ENCODE measurements around the gene BCORL1. TPM values are rescaled to one million over a fixed set of nuclear protein-coding genes. Genes with fewer than 3 reads are reported as not detected.

BCORL1 gene
- total RNA-seq, 2 donors from 2014 or later = 3.0 to 4.4 TPM

DNA sequence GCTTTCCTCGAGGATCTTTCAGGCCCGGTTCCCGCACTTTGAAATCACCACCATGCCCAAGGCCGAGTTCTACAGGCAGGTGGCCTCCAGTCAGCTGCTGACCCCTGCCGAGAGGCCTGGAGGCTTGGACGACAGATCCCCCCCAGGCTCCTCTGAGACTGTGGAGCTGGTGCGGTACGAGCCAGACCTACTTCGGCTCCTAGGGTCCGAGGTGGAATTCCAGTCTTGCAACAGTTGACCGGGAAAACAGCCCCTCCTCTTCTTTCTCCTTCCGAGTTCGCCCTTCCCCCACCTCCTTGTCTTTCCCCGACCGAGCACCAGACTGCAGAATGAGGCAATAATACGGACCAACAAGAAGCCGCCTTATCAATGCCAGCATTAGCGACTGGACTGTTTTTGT is 73.5 kb downstream of the BCORL1 start:
- WGBS, 2 donors = 91% methylated on average over 4 of the region's 18 CpGs; no CpG with 5 or more reads in 1 of the 2 donors
- Histone ChIP-seq H3K4me3 (no peak overlapping the region), H3K9me3 (no peaks in the 10 kb centered on the region), H3K27ac (no peak overlapping the region), H3K4me1 (peaks cover 3% of the 10 kb centered on the region), H3K27me3 (no peaks in the 10 kb centered on the region), H3K36me3 (replicated peaks in 1 of 2; ENCODE audit: insufficient read depth in 1 of 2, low read depth in 2 of 2) (no peaks in the 10 kb centered on the region)
- intact Hi-C loops (cut with DNase I) = no loop called here
- TF ChIP-seq, protein P1, sequence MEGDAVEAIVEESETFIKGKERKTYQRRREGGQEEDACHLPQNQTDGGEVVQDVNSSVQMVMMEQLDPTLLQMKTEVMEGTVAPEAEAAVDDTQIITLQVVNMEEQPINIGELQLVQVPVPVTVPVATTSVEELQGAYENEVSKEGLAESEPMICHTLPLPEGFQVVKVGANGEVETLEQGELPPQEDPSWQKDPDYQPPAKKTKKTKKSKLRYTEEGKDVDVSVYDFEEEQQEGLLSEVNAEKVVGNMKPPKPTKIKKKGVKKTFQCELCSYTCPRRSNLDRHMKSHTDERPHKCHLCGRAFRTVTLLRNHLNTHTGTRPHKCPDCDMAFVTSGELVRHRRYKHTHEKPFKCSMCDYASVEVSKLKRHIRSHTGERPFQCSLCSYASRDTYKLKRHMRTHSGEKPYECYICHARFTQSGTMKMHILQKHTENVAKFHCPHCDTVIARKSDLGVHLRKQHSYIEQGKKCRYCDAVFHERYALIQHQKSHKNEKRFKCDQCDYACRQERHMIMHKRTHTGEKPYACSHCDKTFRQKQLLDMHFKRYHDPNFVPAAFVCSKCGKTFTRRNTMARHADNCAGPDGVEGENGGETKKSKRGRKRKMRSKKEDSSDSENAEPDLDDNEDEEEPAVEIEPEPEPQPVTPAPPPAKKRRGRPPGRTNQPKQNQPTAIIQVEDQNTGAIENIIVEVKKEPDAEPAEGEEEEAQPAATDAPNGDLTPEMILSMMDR (IDR thresholded peaks at IDR 0.05) = no peak
- TF ChIP-seq POLR2A (IDR thresholded peaks at IDR 0.05) = no peak
- DNase-seq (no peak), ATAC-seq (no peak)

DNA sequence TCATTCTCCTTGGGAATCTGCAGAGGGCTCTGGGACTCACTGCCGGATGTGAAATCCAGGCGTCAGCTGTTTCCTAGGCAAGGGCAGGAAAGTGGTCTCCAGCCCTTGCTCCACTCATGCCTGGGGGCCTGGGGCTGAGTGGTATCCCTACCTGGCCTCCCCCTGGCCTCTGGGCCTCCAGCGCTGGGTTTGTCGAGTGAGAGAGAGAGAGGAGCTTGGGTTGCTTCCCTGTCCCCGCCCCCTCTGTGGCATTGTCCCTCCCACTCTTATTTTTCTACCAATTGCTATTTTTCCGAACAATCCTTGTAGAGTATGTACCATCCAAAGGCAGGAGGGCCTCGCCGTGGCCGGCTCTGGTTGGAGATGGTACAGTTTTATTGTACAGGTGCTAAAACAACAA is 74.8 kb downstream of the BCORL1 start:
- 81 to 95% methylated on average over 5 to 7 of the region's 9 CpGs for WGBS, 2 donors
- intact Hi-C loops (cut with DNase I) = no loop called here
- Histone ChIP-seq H3K4me3 (no peak overlapping the region), H3K4me1 (peaks cover 4% of the 10 kb centered on the region), H3K36me3 (replicated peaks in 1 of 2; ENCODE audit: insufficient read depth in 1 of 2, low read depth in 2 of 2) (no peaks in the 10 kb centered on the region), H3K9me3 (no peaks in the 10 kb centered on the region), H3K27me3 (no peaks in the 10 kb centered on the region), H3K27ac (no peak overlapping the region)
- no peak for ATAC-seq
- no peak for DNase-seq
- no peak for TF ChIP-seq POLR2A (IDR thresholded peaks at IDR 0.05)

DNA sequence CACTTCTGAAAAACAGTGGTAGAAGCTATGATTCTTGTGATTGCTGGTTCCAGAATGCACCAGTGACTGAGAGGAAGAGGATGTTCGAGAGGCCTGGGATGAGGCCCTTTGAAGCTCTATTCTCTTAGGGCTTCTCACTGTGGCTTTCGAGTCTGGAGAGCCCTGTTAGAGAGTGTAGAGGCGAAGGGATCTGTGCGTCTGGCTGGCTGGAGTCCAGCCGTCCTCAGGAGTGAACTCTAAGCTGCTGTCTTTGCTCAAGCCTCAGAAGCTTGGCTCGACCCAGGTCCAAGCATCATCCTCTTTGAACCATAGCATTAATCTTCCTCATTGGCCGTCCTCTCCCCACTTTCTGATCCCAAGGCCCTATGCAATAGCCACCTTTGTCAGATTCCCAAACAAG is 76.2 kb downstream of the BCORL1 start:
- intact Hi-C loops (cut with DNase I) = no loop called here
- H3K36me3 ChIP-seq (replicated peaks in 1 of 2; ENCODE audit: insufficient read depth in 1 of 2, low read depth in 2 of 2) = no peaks in the 10 kb centered on the region

DNA sequence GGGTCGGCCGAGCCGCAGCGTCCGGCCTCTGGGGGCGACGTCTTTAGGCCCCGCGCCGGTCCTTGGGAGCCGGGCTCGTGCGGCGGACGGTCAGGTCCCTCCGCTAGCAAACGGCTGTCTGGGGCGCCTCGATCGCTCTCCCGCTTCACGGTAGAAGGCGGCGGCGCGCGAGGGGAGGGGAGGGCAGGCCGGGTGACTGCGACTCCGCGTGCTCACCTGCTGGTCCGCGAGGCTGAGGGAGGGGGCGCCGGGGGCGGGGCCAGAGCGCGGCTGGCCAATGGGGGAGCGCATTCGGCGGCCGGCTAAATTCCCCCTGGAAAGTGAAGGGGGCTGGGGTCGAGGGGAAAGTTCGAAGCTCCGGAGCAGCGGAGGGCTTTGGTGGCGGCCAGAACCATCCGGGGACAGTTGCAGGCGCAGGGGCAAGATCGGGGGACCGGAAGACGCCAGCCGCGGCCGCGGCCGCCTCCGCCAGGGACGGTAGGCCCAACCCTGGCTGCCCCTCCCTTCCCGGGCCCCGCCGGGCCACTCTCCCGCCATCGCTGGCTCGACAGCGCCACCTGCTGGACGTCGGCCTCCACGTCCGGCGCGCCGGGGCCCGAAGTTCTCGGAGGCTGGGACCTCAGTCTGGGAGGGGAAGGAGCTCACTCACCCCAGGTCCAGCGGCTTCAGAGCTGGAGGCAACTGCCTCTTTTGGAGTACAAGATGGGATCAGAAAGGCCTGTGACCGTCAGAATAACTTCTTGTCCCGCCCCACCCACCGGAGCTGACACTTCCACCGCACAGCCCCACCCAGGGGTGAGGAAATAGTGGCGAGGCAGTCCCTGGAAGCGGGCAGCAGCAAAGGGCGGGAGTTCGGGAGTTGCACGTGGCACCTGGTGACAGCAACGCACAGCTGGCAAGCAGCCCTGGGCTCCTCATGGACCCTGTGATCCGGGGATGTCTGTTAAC is 78.0 kb downstream of the BCORL1 start:
- Histone ChIP-seq H3K9me3 (no peaks in the 10 kb centered on the region), H3K27ac (peak overlapping the region in 3 of 4 donors; percentile 37 to 60 (median 50)), H3K27me3 (no peaks in the 10 kb centered on the region), H3K4me3 (no peak overlapping the region), H3K36me3 (replicated peaks in 1 of 2; ENCODE audit: insufficient read depth in 1 of 2, low read depth in 2 of 2) (no peaks in the 10 kb centered on the region), H3K4me1 (peaks cover 4% of the 10 kb centered on the region)
- peak in 1 of 3 donors; percentile 28 for TF ChIP-seq POLR2A (IDR thresholded peaks at IDR 0.05)
- TF ChIP-seq, protein P1 (IDR thresholded peaks at IDR 0.05) = peak; percentile 68 to 90 (median 81)
- 1% methylated on average over 30 of the region's 87 CpGs; no CpG with 5 or more reads in 1 of the 2 donors for WGBS, 2 donors
- DNase-seq (peak; percentile 75 to 83 (median 78)), ATAC-seq (peak; percentile 95)
- intact Hi-C loops (cut with DNase I) = no loop called here

More for the DNA sequence above, 76.2 kb downstream of the BCORL1 start:
- H3K4me1 ChIP-seq = peaks cover 4% of the 10 kb centered on the region
- H3K4me3 ChIP-seq = no peak overlapping the region
- TF ChIP-seq, protein P1 (IDR thresholded peaks at IDR 0.05) = no peak
- WGBS, 2 donors = 77 to 92% methylated on average over 5 to 6 of the region's 7 CpGs
- no peak for ATAC-seq
- H3K9me3 ChIP-seq = no peaks in the 10 kb centered on the region
- no peak for DNase-seq
- no peaks in the 10 kb centered on the region for H3K27me3 ChIP-seq
- no peak overlapping the region for H3K27ac ChIP-seq

DNA sequence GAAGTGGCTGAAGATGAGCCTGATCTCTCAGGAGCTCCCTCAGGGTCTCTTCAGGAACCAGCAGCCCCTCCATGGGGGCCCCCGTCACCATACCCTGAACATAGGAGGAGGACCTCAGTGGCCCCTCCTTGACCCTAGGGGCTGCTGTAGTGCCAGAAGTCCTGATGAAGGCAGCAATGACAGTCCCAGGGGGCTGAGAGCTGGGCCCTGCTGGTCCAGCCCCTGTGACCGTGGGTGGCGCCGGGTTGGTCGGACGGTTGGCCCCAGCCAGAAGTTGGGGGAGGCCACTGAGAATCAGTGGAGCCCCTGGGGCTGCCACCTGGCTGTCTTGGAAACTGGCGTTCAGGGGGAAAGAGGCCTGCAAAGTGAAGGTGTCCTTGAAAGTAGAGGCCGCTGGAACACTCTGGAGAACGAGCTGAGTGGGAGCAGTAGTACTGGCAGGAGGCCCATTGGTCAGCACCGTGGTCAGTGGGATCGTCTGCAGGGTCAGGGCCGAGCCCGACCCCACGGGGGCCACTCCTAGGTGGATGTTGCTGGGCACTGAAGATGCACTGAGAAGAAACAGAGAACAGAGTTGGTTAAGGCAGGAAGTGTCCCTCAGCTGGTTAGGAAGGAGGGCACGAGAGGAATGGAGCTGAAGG is 84.7 kb downstream of the BCORL1 start:
- TF ChIP-seq POLR2A (IDR thresholded peaks at IDR 0.05) = no peak
- TF ChIP-seq, protein P1 (IDR thresholded peaks at IDR 0.05) = no peak
- DNase-seq (no peak), ATAC-seq (no peak)
- no peak overlapping the region for H3K27ac ChIP-seq
- 72 to 78% methylated on average over 7 to 12 of the region's 15 CpGs for WGBS, 2 donors
- intact Hi-C loops (cut with DNase I) = no loop called here
- peaks cover 5% of the 10 kb centered on the region for H3K4me1 ChIP-seq
- no peak overlapping the region for H3K4me3 ChIP-seq
- H3K27me3 ChIP-seq = no peaks in the 10 kb centered on the region
- H3K36me3 ChIP-seq (replicated peaks in 1 of 2; ENCODE audit: insufficient read depth in 1 of 2, low read depth in 2 of 2) = peaks cover 0 to 1% of the 10 kb centered on the region in 2 donors
- H3K9me3 ChIP-seq = no peaks in the 10 kb centered on the region

Data from body of pancreas (tissue), 4 donors.